UCSD-AML1 (cell line): ENCODE measurements around the gene TOLLIP.
A peak's percentile ranks its signal among the peaks of the same experiment; 100 is the strongest.

Experiments used
- DNase-seq: peaks from one replicate; lab custom pipeline; 2025; ENCODE audit not compliant: unreplicated experiment; lab: John Stamatoyannopoulos, UW

Gene TOLLIP

GRCh38 chr11:1299621-1300020 lies 9.8 kb downstream of the TOLLIP start:
- no peak for DNase-seq

GRCh38 chr11:1298695-1299492 lies 10.5 kb downstream of the TOLLIP start:
- peak; percentile 60 for DNase-seq

GRCh38 chr11:1297576-1298473 lies 11.6 kb downstream of the TOLLIP start:
- DNase-seq = no peak

GRCh38 chr11:1297011-1297575 lies 12.3 kb downstream of the TOLLIP start:
- DNase-seq = no peak

GRCh38 chr11:1296287-1296686 lies 13.1 kb downstream of the TOLLIP start:
- no peak for DNase-seq

- no peak for DNase-seq
These were observed 13.8 kb downstream of the TOLLIP start for GRCh38 chr11:1295591-1295990.

GRCh38 chr11:1295086-1295485 lies 14.3 kb downstream of the TOLLIP start:
- DNase-seq = no peak

- peak; percentile 46 for DNase-seq
These were observed 15.8 kb downstream of the TOLLIP start for GRCh38 chr11:1293619-1294015.

GRCh38 chr11:1292644-1293618 lies 16.5 kb downstream of the TOLLIP start:
- no peak for DNase-seq

- no peak for DNase-seq
These were observed 17.3 kb downstream of the TOLLIP start for GRCh38 chr11:1292018-1292643.

GRCh38 chr11:1291295-1292017 lies 18.0 kb downstream of the TOLLIP start:
- no peak for DNase-seq

- DNase-seq = no peak
These were observed 19.1 kb downstream of the TOLLIP start for GRCh38 chr11:1290052-1291040.

- DNase-seq = no peak
These were observed 20.1 kb downstream of the TOLLIP start for GRCh38 chr11:1289211-1289935.

GRCh38 chr11:1288426-1289151 lies 20.8 kb downstream of the TOLLIP start:
- no peak for DNase-seq

- DNase-seq = no peak
These were observed 21.5 kb downstream of the TOLLIP start for GRCh38 chr11:1287928-1288327.

GRCh38 chr11:1285876-1286275 lies 23.6 kb downstream of the TOLLIP start:
- no peak for DNase-seq

- DNase-seq = no peak
These were observed 24.1 kb downstream of the TOLLIP start for GRCh38 chr11:1285316-1285744.
